ENCODE results near the gene HOXA10. TPM values are rescaled to one million over a fixed set of nuclear protein-coding genes. Genes with fewer than 3 reads are reported as not detected.

Gene HOXA10
- polyA plus RNA-seq (2013, experiment 1 of 2): 1.2 TPM
- polyA plus RNA-seq (2013, experiment 2 of 2): 1.7 TPM

DNA sequence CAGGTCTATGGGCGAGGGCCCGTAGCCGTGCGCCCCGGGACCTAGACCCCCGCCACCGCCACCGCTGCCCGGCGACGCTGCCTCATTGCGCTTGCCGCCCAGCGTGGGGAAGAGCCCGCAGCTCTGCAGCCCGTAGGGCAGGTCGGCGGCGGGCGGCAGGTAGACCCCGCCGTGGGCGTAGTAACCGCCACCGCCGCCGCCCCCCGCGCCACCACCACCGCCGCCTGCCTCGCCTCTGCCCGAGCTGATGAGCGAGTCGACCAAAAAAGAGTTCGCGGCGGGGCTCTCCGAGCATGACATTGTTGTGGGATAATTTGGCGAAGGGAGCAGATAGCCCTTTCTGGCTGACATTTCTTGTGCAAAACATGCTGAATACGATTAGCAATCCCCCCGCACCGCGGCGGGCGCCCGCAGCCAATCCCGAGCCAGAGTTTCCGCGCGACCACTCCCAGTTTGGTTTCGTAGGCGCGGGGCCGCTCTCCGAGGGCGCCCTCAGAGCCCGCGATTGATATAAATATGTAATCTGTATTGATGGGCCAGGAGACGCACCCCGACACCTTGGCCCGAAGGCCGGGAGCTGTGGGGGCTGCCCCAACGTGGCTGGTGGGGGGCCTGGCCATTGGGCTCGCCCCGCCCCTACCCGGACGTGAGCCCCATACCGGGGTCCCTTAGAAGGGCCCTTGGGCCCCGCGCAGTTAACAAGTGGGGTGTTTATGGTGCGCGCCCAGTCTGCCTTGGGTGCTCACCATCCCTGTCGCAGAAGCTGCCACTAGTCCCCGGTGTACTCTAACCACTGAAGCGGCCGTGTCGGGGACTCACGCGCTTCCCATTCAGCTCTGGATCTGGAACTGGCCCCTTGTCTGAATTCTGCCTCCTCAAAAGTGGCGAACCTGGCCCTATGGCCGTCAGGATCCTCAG, at the start of gene HOXA10:
Gene HOXA10, minus strand, starts transcription at position 365 of the 918 bp plus-strand sequence. Its CDS starts 14 bp downstream, at position 351.
- Histone ChIP-seq H3K9me3 (ENCODE audit: insufficient read depth, low read depth, low read length) (peaks cover 3% of the 10 kb centered on the region; the same call in 1 of the 2 replicates), H3K4me1 (ENCODE audit: insufficient read depth, low read length) (peaks cover 3% of the 10 kb centered on the region; the same call in 1 of the 2 replicates), H3K4me3 (ENCODE audit: low read length) (no peak within 1 kb of the TSS), H3K9ac (ENCODE audit: low read depth, low read length) (no peak within 1 kb of the TSS), H3K27ac (ENCODE audit: low read depth, low read length) (no peak within 1 kb of the TSS), H3K36me3 (ENCODE audit: insufficient read depth, low read length) (no peaks in the 10 kb centered on the region), H3K27me3 (ENCODE audit: insufficient read depth, low read length) (peaks cover 100% of the 10 kb centered on the region)
- WGBS: 6% methylated on average over 82 of the region's 82 CpGs

DNA sequence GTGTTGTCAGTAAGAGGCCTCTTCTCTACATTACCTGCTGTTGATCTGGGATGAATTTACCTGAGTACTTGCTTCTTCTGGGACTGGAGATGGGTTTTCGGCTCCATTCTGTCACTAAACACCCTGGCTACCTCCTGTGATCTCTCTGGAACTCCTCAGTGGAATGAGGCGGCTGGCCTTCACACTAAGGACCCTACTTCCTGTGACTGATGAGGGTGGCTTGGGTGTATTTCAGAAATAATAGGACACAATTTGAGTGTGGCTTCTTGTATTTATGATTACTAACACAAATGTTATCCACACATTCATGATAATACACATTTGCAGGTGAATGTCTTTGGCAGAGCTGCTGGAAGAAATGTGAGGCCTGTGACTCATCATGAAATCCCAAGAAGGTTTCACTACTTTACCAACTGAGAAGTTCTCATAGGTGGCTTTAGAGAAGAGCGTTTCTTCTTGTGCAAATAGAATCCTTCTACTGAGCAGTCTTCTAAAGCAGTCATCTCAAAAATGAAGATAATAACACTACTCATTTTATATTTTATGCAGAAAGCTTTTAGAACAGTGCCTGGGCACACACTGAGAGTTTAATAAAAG, 47.2 kb upstream of the HOXA10 start:
- Histone ChIP-seq H3K36me3 (ENCODE audit: insufficient read depth, low read length) (no peaks in the 10 kb centered on the region), H3K27me3 (ENCODE audit: insufficient read depth, low read length) (peaks cover 97% of the 10 kb centered on the region), H3K27ac (ENCODE audit: low read depth, low read length) (no peak overlapping the region), H3K9me3 (ENCODE audit: insufficient read depth, low read depth, low read length) (no peaks in the 10 kb centered on the region), H3K4me3 (ENCODE audit: low read length) (no peak overlapping the region), H3K9ac (ENCODE audit: low read depth, low read length) (no peak overlapping the region), H3K4me1 (ENCODE audit: insufficient read depth, low read length) (peaks cover 22% of the 10 kb centered on the region)
- 92% methylated on average over 3 of the region's 3 CpGs for WGBS

DNA sequence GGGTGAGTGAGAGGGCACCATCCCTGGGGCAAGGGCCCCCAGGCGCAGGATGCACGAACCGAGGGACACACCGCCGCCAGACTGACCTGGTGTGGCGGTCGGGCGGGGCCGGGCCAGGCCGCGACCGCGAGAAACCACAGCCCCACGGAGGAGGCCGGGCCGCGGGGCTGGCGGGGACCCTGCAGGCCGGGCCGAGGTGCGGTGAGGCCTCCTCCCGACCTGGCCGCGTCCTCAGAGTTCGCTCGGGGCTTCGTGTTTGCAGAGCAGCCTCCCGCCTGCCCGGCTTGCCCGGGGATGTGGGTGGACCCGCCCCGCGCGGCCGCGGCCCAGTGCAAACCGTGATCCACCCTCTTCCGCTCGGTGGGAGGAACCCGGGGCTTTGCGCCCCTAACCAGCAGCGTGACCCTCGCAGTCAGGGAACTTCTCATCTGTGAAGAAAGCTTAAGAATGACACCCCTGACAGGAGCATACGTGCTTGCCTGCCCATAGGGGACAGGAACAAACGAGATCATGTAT, 46.4 kb upstream of the HOXA10 start:
- no peak overlapping the region for H3K9ac ChIP-seq (ENCODE audit: low read depth, low read length)
- H3K36me3 ChIP-seq (ENCODE audit: insufficient read depth, low read length): no peaks in the 10 kb centered on the region
- peaks cover 97% of the 10 kb centered on the region for H3K27me3 ChIP-seq (ENCODE audit: insufficient read depth, low read length)
- H3K4me3 ChIP-seq (ENCODE audit: low read length): no peak overlapping the region
- no peaks in the 10 kb centered on the region for H3K9me3 ChIP-seq (ENCODE audit: insufficient read depth, low read depth, low read length)
- H3K27ac ChIP-seq (ENCODE audit: low read depth, low read length): no peak overlapping the region
- peaks cover 22% of the 10 kb centered on the region for H3K4me1 ChIP-seq (ENCODE audit: insufficient read depth, low read length)
- WGBS: 85% methylated on average over 45 of the region's 45 CpGs

DNA sequence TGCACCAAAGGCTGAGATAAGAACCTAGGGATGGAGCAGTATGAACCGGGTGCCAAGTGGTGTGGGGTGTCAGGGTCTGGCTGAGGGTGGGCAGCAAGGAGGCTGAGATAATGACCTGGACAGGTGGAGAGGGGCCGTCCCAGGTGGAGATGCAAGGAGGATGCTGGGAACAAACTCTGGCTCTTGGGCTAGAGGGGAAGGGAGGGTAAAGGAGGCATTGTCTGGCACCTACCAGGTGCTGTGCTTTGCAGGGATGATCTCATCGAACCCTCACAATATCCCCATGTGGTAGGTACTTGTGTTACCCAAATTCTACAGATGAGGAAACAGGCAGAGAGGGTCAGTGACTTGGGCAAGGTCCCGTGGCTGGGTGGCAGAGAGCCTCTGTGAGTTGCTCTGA, 45.7 kb upstream of the HOXA10 start:
- no peaks in the 10 kb centered on the region for H3K36me3 ChIP-seq (ENCODE audit: insufficient read depth, low read length)
- peaks cover 24% of the 10 kb centered on the region for H3K4me1 ChIP-seq (ENCODE audit: insufficient read depth, low read length)
- 84% methylated on average over 4 of the region's 4 CpGs for WGBS
- no peak overlapping the region for H3K27ac ChIP-seq (ENCODE audit: low read depth, low read length)
- H3K27me3 ChIP-seq (ENCODE audit: insufficient read depth, low read length): peaks cover 97% of the 10 kb centered on the region
- no peak overlapping the region for H3K9ac ChIP-seq (ENCODE audit: low read depth, low read length)
- H3K4me3 ChIP-seq (ENCODE audit: low read length): no peak overlapping the region
- H3K9me3 ChIP-seq (ENCODE audit: insufficient read depth, low read depth, low read length): no peaks in the 10 kb centered on the region

DNA sequence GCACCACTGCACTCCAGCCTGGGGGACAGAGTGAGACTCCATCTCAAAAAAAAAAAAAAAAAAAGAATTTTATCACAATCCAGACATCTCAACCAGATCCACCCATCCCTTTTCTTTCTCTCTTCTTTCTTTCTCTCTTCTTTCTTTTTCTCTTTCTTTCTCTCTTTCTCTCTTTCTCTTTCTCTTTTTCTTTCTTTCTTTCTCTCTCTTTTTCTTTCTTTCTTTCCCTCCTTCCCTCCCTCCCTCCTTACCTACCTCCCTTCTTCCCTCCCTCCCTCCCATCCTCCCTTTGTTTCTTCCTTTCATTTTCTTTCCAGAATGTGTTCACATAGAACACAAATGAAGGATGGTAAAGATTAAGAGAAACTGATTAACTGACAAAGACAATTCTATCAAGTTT, 43.8 kb upstream of the HOXA10 start:
- peaks cover 14% of the 10 kb centered on the region for H3K4me1 ChIP-seq (ENCODE audit: insufficient read depth, low read length)
- H3K9me3 ChIP-seq (ENCODE audit: insufficient read depth, low read depth, low read length): no peaks in the 10 kb centered on the region
- no peak overlapping the region for H3K9ac ChIP-seq (ENCODE audit: low read depth, low read length)
- peaks cover 97% of the 10 kb centered on the region for H3K27me3 ChIP-seq (ENCODE audit: insufficient read depth, low read length)
- no peak overlapping the region for H3K27ac ChIP-seq (ENCODE audit: low read depth, low read length)
- no peaks in the 10 kb centered on the region for H3K36me3 ChIP-seq (ENCODE audit: insufficient read depth, low read length)
- no peak overlapping the region for H3K4me3 ChIP-seq (ENCODE audit: low read length)

DNA sequence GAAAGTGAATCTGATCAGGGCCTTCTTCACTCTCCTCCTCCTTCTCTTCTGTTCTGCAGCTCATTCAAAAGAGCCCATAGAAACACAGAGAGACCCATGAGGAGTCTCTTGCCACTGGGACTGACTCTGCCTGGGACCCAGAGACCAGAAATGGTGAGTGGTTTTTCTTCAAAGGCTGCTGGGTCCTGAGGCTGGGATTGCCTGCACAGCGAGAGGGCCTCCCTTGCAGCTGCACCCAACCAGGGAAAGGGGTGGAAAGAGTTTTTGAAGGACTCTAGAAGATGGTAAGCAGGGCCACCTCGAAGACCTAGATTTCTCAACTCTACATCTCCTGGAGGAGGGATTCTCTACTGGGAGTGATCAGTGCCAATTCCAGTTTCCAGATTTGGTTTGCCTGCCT, 41.2 kb upstream of the HOXA10 start:
- peaks cover 97% of the 10 kb centered on the region for H3K27me3 ChIP-seq (ENCODE audit: insufficient read depth, low read length)
- H3K27ac ChIP-seq (ENCODE audit: low read depth, low read length): no peak overlapping the region
- peaks cover 11% of the 10 kb centered on the region for H3K4me1 ChIP-seq (ENCODE audit: insufficient read depth, low read length)
- no peak overlapping the region for H3K4me3 ChIP-seq (ENCODE audit: low read length)
- H3K9ac ChIP-seq (ENCODE audit: low read depth, low read length): no peak overlapping the region
- 100% methylated on average over 2 of the region's 2 CpGs for WGBS
- H3K36me3 ChIP-seq (ENCODE audit: insufficient read depth, low read length): no peaks in the 10 kb centered on the region
- H3K9me3 ChIP-seq (ENCODE audit: insufficient read depth, low read depth, low read length): no peaks in the 10 kb centered on the region

DNA sequence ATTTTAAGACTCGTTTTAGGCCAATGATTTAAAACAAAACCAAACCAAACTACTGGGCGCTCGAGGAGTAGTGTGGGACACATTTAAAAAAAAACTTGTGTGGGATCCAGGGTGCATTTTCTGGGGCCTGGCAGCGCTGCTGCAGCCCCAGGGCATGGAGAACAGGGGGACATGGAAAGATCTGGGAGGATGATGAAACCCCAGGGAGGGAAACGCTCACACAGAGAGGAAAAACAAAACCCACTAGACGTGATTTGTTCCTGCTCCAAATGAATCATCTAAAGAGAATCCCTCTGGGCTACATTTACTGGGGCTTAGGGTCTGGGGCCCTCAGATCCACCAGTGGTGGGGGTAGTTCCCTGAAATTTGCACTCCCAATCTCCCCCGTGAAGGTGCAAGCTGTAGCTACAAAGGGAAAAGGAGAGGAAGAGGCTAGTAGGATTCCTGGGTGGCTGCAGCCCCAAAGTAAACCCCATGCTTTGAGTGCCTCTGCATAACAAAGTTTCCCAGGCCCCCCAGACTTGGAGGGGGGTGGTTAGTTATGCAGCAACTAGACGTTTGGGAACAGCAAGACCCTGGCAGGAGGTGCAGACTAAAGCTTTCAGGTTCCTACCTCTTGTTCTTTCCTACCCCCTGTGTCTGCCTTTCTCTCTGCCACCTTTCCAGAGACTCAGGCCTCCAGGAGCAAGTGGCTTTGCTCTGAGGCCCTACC, 40.3 kb upstream of the HOXA10 start:
- H3K36me3 ChIP-seq (ENCODE audit: insufficient read depth, low read length): no peaks in the 10 kb centered on the region
- no peaks in the 10 kb centered on the region for H3K9me3 ChIP-seq (ENCODE audit: insufficient read depth, low read depth, low read length)
- no peak overlapping the region for H3K9ac ChIP-seq (ENCODE audit: low read depth, low read length)
- no peak overlapping the region for H3K4me3 ChIP-seq (ENCODE audit: low read length)
- peaks cover 97% of the 10 kb centered on the region for H3K27me3 ChIP-seq (ENCODE audit: insufficient read depth, low read length)
- H3K4me1 ChIP-seq (ENCODE audit: insufficient read depth, low read length): peaks cover 11% of the 10 kb centered on the region
- no peak overlapping the region for H3K27ac ChIP-seq (ENCODE audit: low read depth, low read length)
- WGBS: 20% methylated on average over 8 of the region's 8 CpGs

DNA sequence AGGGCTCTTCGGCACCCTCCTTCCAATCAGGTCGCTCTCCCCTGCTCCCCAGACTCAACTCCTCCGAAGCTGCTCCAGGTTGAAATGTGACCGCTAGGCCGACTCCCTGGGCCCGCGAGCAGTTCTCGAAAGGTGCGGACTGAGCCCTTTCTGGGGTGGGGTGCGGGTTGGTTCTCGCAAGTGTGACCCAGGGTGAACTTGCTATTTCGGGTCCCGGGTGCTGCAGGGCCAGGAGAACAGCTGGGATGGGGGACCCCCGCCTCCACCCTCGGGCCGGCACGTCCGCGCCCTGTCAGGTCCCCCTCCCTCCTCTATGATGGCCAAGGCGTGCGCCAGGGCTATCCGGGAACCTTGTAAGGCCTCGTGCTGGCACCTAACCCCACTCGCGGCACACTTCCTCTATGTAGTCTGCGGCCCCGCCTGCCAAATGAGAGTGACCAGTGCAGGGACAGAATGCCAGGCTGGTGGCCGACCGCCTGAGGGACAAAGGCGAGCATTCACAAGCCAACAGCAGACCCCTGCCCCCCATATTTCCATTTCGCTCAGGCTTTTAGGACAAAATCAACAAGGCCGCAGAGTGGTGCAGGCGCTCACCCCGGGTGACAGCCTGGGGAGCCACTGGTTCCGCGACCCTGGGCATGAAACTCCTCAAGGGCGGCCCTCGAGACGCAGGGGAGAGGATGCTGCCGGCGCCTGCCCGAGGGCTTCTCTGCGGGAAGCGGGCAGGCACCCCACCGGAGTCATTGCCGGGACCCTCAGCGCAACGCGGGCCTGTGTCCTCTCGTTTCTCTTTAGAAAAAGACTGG, 39.5 kb upstream of the HOXA10 start:
- Histone ChIP-seq H3K27ac (ENCODE audit: low read depth, low read length) (no peak overlapping the region), H3K9me3 (ENCODE audit: insufficient read depth, low read depth, low read length) (no peaks in the 10 kb centered on the region), H3K36me3 (ENCODE audit: insufficient read depth, low read length) (no peaks in the 10 kb centered on the region), H3K27me3 (ENCODE audit: insufficient read depth, low read length) (peaks cover 98% of the 10 kb centered on the region), H3K4me1 (ENCODE audit: insufficient read depth, low read length) (peaks cover 11% of the 10 kb centered on the region), H3K4me3 (ENCODE audit: low read length) (peak overlapping the region; percentile 16; the same call in 1 of the 2 replicates), H3K9ac (ENCODE audit: low read depth, low read length) (no peak overlapping the region)
- 6% methylated on average over 50 of the region's 50 CpGs for WGBS

DNA sequence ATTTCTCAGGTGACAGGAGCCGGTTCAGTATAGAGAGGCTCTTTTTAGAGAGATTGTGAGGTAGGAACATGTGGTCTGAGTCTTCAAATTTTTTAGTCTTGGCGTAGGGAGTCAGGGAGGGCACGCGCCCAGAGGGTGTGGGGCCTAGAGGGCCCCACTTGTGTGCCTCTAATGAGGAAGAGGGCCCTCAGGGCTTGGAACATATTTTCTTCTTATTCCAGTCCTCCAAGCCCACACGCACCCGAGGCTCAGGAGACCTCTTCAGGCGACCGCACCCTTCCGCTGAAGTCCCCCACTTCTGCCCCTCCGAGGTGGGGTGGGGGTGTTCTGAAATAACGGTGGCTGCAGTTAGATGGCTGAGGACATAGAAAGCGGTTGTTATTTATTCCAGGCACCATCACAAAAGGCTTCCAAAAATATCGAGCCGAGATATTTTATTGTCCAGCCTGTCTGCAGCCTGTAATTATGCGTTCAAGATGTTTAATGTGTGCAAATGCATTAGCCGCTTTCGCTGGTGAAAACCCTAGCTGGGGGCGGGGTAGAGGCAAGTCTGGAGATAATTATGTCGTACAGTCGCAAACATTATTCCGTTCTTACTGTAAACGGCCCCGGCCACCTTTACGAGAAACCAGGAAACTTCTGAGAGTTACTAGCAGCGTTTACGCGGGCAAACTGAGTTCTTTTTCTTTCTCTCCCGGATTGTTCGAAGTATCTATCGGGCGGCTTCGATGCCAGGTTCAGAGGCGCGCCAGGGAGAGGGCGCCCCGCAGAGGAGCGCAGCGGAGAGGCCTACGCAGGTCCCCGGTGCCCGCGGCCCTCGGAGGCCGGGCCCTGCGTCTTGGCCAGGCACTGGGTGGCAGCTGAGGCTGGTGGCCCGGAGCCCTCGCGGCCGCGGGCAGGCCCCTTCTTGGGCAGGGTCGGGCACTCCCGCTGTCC, 38.6 kb upstream of the HOXA10 start:
- Histone ChIP-seq H3K4me1 (ENCODE audit: insufficient read depth, low read length) (peaks cover 11% of the 10 kb centered on the region), H3K27me3 (ENCODE audit: insufficient read depth, low read length) (peaks cover 99% of the 10 kb centered on the region), H3K9ac (ENCODE audit: low read depth, low read length) (no peak overlapping the region), H3K4me3 (ENCODE audit: low read length) (peak overlapping the region; percentile 16; the same call in 1 of the 2 replicates), H3K27ac (ENCODE audit: low read depth, low read length) (no peak overlapping the region), H3K36me3 (ENCODE audit: insufficient read depth, low read length) (no peaks in the 10 kb centered on the region), H3K9me3 (ENCODE audit: insufficient read depth, low read depth, low read length) (no peaks in the 10 kb centered on the region)
- WGBS: 8% methylated on average over 52 of the region's 52 CpGs

Data from HUES64 (cell line).